Vagina (tissue), 2 donors: ENCODE data around the gene CADPS2. TPM values are rescaled to one million over a fixed set of nuclear protein-coding genes. Genes with fewer than 3 reads are reported as not detected.

Experiments
- DNase-seq, 2 donors: peaks; one replicate each; pipeline ENCODE4 v3.0.0-alpha.2; 2017; ENCODE audit errors: extremely low spot score in 2 of 2
- H3K27ac ChIP-seq: fragments of 200-600 bp; sonication (generic); one replicate; pipeline ENCODE4 v1.5.1; 2019
- H3K27me3 ChIP-seq: fragments of 200-600 bp; sonication (generic); one replicate; pipeline ENCODE4 v1.5.1; 2019
- H3K36me3 ChIP-seq, 2 donors: fragments of 200-600 bp; sonication (generic); one replicate each; pipeline ENCODE4 v1.5.1; 2017 to 2019
- H3K4me1 ChIP-seq: fragments of 200-600 bp; sonication (generic); one replicate; pipeline ENCODE4 v1.5.1; 2019
- H3K4me3 ChIP-seq, 2 donors: fragments of 200-600 bp; sonication (generic); 1 replicate in 1 of 2; 2 replicates in 1 of 2; pipeline ENCODE4 v1.5.1; 2016 to 2019
- H3K9me3 ChIP-seq: fragments of 200-600 bp; sonication (generic); one replicate; pipeline ENCODE4 v1.5.1; 2019
- POLR2A ChIP-seq, 2 donors: fragments of 450-650 bp; IDR thresholded peaks; one replicate each; pipeline ENCODE4 v1.6.1; 2017; ENCODE audit warnings: antibody characterized with exemption in 2 of 2, mild to moderate bottlenecking in 2 of 2, moderate library complexity in 2 of 2
- POLR2AphosphoS5 ChIP-seq, 2 donors: sonication (generic); formaldehyde crosslinking; IDR thresholded peaks; one replicate each; pipeline ENCODE4 v1.9.0; 2017; ENCODE audit warnings: antibody characterized with exemption in 2 of 2, mild to moderate bottlenecking in 2 of 2, low read depth in 1 of 2; ENCODE audit not compliant: insufficient read depth in 1 of 2
- intact Hi-C: fragments of 100-400 bp; cut with DNase I; formaldehyde crosslinking; loops from one replicate; pipeline ENCODE4 v1.15.1; 2023
- total RNA-seq: library from RNA; depleted of rRNA; stranded (reverse); fragments of >200 nt; gene quantifications from one replicate; pipeline ENCODE4 v1.2.3, GENCODE V29; 2016
- TF ChIP-seq, protein P1 (sequence below), 3 experiments: fragments of 450-650 bp in 2 of 3; fragments of 200-600 bp in 1 of 3; sonication (generic) in 1 of 3; IDR thresholded peaks; one replicate each; pipeline ENCODE4 v1.5.1; 2017 to 2019; ENCODE audit warnings: antibody characterized with exemption in 3 of 3, mild to moderate bottlenecking in 2 of 3, moderate library complexity in 2 of 3

The CADPS2 gene
- total RNA-seq, 1 donor from 2014 or later, result 25.5 TPM

DNA sequence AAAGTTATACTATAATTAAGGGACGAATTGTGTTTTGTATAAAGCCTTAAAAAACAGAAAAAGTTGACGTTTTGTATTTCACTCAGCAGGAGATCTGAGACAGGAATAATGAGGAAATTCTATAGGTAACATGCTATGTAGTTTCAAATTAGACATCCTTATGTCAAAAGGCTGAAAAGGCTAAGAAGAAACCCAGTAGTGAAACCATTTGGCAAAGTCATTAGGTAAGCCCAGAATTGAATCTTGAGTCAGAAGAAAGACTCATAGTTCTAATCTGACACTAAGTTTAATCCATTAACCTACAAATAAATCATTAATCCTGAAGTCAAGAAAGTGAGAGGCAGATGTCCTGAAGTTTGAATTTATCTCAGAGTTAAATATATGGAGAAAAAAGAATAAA lies 266.6 kb downstream of the CADPS2 start:
- no peak for DNase-seq
- intact Hi-C loops, result no loop called here
- no peaks in the 10 kb centered on the region for H3K9me3 ChIP-seq
- no peak overlapping the region for H3K27ac ChIP-seq
- H3K36me3 ChIP-seq, result no peaks in the 10 kb centered on the region
- H3K4me3 ChIP-seq, result no peak overlapping the region
- no peaks in the 10 kb centered on the region for H3K27me3 ChIP-seq
- TF ChIP-seq POLR2A (IDR thresholded peaks at IDR 0.05) (no peak), POLR2AphosphoS5 (IDR thresholded peaks at IDR 0.05; ENCODE audit: insufficient read depth in 1 of 2, low read depth in 1 of 2) (no peak)
- TF ChIP-seq, protein P1, sequence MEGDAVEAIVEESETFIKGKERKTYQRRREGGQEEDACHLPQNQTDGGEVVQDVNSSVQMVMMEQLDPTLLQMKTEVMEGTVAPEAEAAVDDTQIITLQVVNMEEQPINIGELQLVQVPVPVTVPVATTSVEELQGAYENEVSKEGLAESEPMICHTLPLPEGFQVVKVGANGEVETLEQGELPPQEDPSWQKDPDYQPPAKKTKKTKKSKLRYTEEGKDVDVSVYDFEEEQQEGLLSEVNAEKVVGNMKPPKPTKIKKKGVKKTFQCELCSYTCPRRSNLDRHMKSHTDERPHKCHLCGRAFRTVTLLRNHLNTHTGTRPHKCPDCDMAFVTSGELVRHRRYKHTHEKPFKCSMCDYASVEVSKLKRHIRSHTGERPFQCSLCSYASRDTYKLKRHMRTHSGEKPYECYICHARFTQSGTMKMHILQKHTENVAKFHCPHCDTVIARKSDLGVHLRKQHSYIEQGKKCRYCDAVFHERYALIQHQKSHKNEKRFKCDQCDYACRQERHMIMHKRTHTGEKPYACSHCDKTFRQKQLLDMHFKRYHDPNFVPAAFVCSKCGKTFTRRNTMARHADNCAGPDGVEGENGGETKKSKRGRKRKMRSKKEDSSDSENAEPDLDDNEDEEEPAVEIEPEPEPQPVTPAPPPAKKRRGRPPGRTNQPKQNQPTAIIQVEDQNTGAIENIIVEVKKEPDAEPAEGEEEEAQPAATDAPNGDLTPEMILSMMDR (IDR thresholded peaks at IDR 0.05), result no peak
- no peaks in the 10 kb centered on the region for H3K4me1 ChIP-seq

DNA sequence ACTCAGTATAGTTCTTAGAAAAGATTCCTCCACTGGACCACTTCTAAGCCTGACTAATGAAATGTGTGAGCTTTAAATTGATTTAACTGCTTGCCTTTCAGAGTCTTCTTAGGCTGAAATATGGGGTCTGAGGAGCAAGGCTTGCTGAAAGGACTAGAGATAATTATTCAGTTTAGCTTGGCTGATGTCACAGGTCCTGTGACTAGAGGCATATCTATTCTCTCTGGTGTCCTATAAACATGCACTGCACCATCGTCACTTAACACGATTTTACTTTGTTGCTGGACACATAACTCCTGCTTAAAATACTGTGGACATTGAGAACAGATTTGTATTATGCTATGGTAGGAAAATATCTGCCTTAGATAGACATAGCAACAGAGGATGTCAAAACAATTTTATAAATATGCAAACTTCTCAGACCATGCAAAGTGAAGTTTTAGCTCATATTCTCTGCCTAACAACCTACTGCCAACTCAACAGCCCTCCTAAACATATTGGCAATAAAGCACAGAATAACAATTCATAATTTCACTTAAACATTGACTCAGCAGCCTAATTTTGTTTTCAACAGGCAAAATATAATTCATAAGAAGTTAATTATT lies 267.6 kb downstream of the CADPS2 start:
- DNase-seq, result no peak
- Histone ChIP-seq H3K27ac (no peak overlapping the region), H3K4me1 (no peaks in the 10 kb centered on the region), H3K9me3 (no peaks in the 10 kb centered on the region), H3K36me3 (no peaks in the 10 kb centered on the region), H3K27me3 (no peaks in the 10 kb centered on the region), H3K4me3 (no peak overlapping the region)
- intact Hi-C loops, result no loop called here
- no peak for TF ChIP-seq POLR2A (IDR thresholded peaks at IDR 0.05)
- no peak for TF ChIP-seq POLR2AphosphoS5 (IDR thresholded peaks at IDR 0.05; ENCODE audit: insufficient read depth in 1 of 2, low read depth in 1 of 2)
- TF ChIP-seq, protein P1 (IDR thresholded peaks at IDR 0.05), result no peak

DNA sequence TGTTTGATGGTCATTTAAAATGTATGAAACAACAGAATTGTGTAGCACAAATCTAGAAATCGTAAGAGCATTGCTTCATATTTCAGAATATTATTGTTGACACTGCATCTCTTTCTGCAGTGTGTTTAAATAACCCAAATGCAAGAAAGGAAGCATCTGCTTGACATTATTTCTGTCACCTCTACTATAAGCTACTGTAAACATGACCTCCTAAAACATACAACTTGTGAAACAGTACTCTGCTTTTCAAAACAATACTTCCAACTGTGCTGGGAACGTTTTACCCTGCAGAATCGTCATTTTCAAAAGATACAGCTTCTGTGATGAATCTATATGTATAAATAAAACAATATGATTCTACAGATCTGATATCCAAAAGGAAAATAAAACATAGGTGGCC lies 269.3 kb downstream of the CADPS2 start:
- H3K4me3 ChIP-seq, result no peak overlapping the region
- H3K4me1 ChIP-seq, result no peaks in the 10 kb centered on the region
- intact Hi-C loops, result no loop called here
- H3K27me3 ChIP-seq, result no peaks in the 10 kb centered on the region
- H3K36me3 ChIP-seq, result no peaks in the 10 kb centered on the region
- DNase-seq, result no peak
- H3K9me3 ChIP-seq, result no peaks in the 10 kb centered on the region
- TF ChIP-seq POLR2AphosphoS5 (IDR thresholded peaks at IDR 0.05; ENCODE audit: insufficient read depth in 1 of 2, low read depth in 1 of 2) (no peak), POLR2A (IDR thresholded peaks at IDR 0.05) (no peak)
- TF ChIP-seq, protein P1 (IDR thresholded peaks at IDR 0.05), result no peak
- no peak overlapping the region for H3K27ac ChIP-seq

DNA sequence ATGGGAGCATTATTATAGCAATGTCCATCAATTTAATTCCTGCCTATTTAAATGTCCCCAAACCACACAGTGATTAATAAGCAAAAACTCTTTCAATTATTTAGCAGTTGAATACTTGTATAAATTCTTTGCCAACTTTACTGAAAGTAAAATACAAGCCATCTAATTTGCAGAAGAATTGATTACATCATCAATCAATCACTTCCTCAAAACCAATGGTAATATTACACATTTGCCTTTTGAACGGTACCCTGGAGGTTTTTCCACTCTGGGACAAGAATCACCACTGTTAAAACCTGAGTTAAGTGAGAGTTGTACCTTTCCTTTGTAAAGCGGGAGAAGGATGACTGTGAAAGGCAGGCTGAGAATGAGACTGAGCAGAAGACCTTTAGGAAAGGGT lies 280.3 kb downstream of the CADPS2 start:
- no peaks in the 10 kb centered on the region for H3K27me3 ChIP-seq
- H3K4me1 ChIP-seq, result no peaks in the 10 kb centered on the region
- DNase-seq, result no peak
- H3K4me3 ChIP-seq, result no peak overlapping the region
- H3K27ac ChIP-seq, result no peak overlapping the region
- TF ChIP-seq POLR2A (IDR thresholded peaks at IDR 0.05) (no peak), POLR2AphosphoS5 (IDR thresholded peaks at IDR 0.05; ENCODE audit: insufficient read depth in 1 of 2, low read depth in 1 of 2) (no peak)
- TF ChIP-seq, protein P1 (IDR thresholded peaks at IDR 0.05), result no peak
- H3K9me3 ChIP-seq, result no peaks in the 10 kb centered on the region
- no peaks in the 10 kb centered on the region for H3K36me3 ChIP-seq
- intact Hi-C loops, result no loop called here

DNA sequence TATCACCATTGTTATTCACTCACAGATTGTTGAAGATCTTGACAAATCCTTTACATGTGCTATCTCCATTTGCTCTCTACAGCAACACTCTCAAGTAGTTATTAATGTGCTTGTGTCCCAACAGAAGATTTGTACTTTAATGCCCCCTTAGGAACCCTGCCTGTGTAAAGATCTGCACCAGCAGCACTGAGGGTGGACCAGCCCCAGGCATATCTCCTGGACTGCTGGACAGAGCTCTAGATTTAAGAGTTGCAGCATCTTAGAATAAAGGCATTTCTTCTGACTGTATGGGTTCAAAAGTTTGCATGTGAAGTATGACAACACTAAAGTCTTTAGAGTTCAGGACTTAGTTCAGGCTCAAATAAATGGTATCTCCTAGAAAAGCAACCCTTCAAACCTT lies 282.0 kb downstream of the CADPS2 start:
- TF ChIP-seq POLR2AphosphoS5 (IDR thresholded peaks at IDR 0.05; ENCODE audit: insufficient read depth in 1 of 2, low read depth in 1 of 2), result no peak
- TF ChIP-seq POLR2A (IDR thresholded peaks at IDR 0.05), result no peak
- TF ChIP-seq, protein P1 (IDR thresholded peaks at IDR 0.05), result no peak
- intact Hi-C loops, result no loop called here

More for the DNA sequence above, 282.0 kb downstream of the CADPS2 start:
- Histone ChIP-seq H3K36me3 (no peaks in the 10 kb centered on the region), H3K27ac (no peak overlapping the region), H3K4me1 (no peaks in the 10 kb centered on the region), H3K27me3 (no peaks in the 10 kb centered on the region), H3K4me3 (no peak overlapping the region), H3K9me3 (no peaks in the 10 kb centered on the region)
- no peak for DNase-seq
